Parathyroid adenoma (tissue), 2 donors: ENCODE results near the gene SCARB1.

Experiments used
- H2AFZ ChIP-seq: fragments of 300-600 bp; sonication (generic); one replicate; pipeline ENCODE4 v1.7.0; 2017; ENCODE audit warnings: antibody characterized with exemption, mild to moderate bottlenecking
- H3K27ac ChIP-seq: fragments of 300-600 bp; sonication (generic); one replicate; pipeline ENCODE4 v1.7.0; 2017
- H3K27me3 ChIP-seq: fragments of 300-600 bp; sonication (generic); one replicate; pipeline ENCODE4 v1.7.0; 2017; ENCODE audit warnings: low read length; ENCODE audit not compliant: control insufficient read depth, insufficient read depth
- H3K36me3 ChIP-seq: fragments of 300-600 bp; sonication (generic); one replicate; pipeline ENCODE4 v1.7.0; 2017; ENCODE audit warnings: low read length; ENCODE audit not compliant: control insufficient read depth, insufficient read depth
- H3K4me1 ChIP-seq: fragments of 300-600 bp; sonication (generic); one replicate; pipeline ENCODE4 v1.7.0; 2017; ENCODE audit warnings: control low read depth
- H3K4me2 ChIP-seq: fragments of 300-600 bp; sonication (generic); one replicate; pipeline ENCODE4 v1.7.0; 2017; ENCODE audit warnings: low read length
- H3K4me3 ChIP-seq: fragments of 300-600 bp; sonication (generic); one replicate; pipeline ENCODE4 v1.7.0; 2017; ENCODE audit warnings: low read depth, low read length
- H3K79me2 ChIP-seq: fragments of 300-600 bp; sonication (generic); one replicate; pipeline ENCODE4 v1.7.0; 2017; ENCODE audit warnings: control low read depth
- H3K9ac ChIP-seq: fragments of 300-600 bp; sonication (generic); one replicate; pipeline ENCODE4 v1.7.0; 2017; ENCODE audit warnings: mild to moderate bottlenecking
- H3K9me3 ChIP-seq: fragments of 300-600 bp; sonication (generic); one replicate; pipeline ENCODE4 v1.7.0; 2017; ENCODE audit warnings: low read length; ENCODE audit not compliant: control insufficient read depth
- CTCF ChIP-seq: fragments of 300-600 bp; sonication (generic); IDR thresholded peaks from one replicate; pipeline ENCODE4 v1.7.0; 2017; ENCODE audit warnings: antibody characterized with exemption, mild to moderate bottlenecking
- donor health status: primary hyperparathyroidism.

Gene SCARB1

DNA sequence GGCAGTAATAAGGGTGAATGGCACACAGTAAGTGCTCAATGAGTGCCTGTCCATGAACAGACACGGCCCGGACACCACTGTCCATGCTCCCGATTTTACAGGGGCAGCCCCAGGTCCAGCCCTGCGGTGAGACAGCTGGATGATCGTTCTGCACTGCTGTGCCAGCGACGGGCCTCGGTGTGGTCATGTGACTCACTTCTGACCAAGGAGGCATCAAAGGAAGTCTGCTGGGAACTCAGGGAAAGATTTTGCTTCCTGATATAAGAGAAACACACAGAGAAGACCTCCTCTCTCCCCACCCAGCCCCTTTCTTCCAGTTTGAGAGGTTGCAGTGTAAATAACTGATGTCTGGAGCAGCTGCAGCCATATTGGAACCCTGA is 126.6 kb downstream of the SCARB1 start:
- Histone ChIP-seq H3K9ac (no peak overlapping the region), H3K27ac (no peak overlapping the region), H3K79me2 (no peaks in the 10 kb centered on the region), H3K9me3 (no peaks in the 10 kb centered on the region), H3K36me3 (no peaks in the 10 kb centered on the region), H2AFZ (no peak overlapping the region), H3K27me3 (no peaks in the 10 kb centered on the region), H3K4me1 (no peaks in the 10 kb centered on the region), H3K4me3 (no peak overlapping the region), H3K4me2 (no peak overlapping the region)
- no peak for TF ChIP-seq CTCF

DNA sequence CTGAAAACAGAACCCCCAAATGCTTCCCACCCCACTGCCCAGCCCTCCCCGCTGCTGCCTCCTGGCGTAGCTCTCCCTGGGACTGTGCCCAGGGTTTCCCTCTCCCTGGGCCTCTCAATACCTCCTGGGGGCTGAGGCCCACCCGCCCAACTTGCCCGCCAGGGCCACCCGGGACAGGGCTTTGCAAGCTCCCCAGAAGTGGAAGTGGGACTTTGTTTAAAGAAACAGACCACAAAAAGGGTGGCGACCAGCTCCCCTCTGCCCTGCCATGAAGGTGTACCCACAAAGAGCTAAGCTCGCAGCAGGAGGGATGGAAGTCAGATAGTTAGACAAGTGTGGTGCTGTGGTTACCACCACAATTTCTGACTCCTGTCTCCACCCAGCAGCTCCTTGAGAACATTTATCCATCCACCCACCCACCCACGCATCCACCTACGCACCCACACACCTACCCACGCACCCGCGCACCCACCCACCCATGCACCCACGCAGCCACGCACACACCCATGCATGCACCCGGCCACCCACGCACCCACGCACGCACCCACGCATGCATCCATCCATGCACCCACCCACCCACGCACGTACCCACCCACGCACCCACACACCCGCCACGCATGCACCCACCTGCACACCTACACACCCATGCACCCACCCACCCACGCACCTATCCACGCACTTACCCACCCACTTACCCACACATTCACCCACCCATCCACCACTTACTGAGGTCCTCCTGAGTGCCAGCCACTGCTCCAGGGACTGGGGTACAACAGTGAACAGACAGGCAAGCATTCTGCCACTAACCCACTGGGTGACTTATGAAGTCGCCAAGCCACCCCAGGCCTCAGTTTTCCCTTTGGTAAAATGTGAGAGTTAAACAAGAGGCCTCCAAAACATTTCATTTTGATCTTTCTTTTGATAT is 127.3 kb downstream of the SCARB1 start:
- no peak overlapping the region for H3K27ac ChIP-seq
- H3K4me1 ChIP-seq, result no peaks in the 10 kb centered on the region
- H3K4me3 ChIP-seq, result no peak overlapping the region
- no peak overlapping the region for H3K9ac ChIP-seq
- H3K27me3 ChIP-seq, result no peaks in the 10 kb centered on the region
- no peak for TF ChIP-seq CTCF
- no peak overlapping the region for H2AFZ ChIP-seq
- H3K36me3 ChIP-seq, result no peaks in the 10 kb centered on the region
- H3K9me3 ChIP-seq, result no peaks in the 10 kb centered on the region
- H3K4me2 ChIP-seq, result no peak overlapping the region
- no peaks in the 10 kb centered on the region for H3K79me2 ChIP-seq

DNA sequence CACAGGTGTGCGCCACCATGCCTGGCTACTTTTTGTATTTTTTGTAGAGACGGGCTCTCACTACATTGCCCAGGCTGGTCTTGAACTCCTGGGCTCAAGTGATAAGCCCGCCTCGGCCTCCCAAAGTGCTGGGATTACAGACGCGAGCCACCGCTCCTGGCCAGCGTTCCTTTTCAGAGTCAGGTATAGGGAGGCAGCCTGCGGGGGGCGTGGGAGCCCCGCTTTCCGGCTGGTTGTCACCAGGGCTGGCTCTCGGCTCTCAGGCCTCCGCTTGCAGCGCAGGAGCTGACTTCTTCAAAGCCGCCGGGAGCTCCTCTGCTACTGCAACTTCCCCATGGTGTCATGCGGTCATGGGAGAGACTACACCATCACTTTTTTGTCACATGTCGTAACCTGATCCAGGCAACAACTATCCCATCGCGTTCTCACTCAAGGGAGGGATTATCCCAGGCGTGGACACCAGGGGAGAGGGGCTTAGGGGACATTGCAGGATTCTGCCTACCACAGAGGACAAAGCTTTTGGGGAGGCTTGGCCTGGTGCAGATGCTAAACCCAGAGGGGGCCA is 129.4 kb downstream of the SCARB1 start:
- H2AFZ ChIP-seq, result no peak overlapping the region
- no peak overlapping the region for H3K9ac ChIP-seq
- H3K4me3 ChIP-seq, result no peak overlapping the region
- no peaks in the 10 kb centered on the region for H3K36me3 ChIP-seq
- H3K9me3 ChIP-seq, result no peaks in the 10 kb centered on the region
- H3K4me1 ChIP-seq, result no peaks in the 10 kb centered on the region
- H3K27me3 ChIP-seq, result no peaks in the 10 kb centered on the region
- H3K79me2 ChIP-seq, result no peaks in the 10 kb centered on the region
- H3K27ac ChIP-seq, result no peak overlapping the region
- no peak overlapping the region for H3K4me2 ChIP-seq
- TF ChIP-seq CTCF, result no peak

DNA sequence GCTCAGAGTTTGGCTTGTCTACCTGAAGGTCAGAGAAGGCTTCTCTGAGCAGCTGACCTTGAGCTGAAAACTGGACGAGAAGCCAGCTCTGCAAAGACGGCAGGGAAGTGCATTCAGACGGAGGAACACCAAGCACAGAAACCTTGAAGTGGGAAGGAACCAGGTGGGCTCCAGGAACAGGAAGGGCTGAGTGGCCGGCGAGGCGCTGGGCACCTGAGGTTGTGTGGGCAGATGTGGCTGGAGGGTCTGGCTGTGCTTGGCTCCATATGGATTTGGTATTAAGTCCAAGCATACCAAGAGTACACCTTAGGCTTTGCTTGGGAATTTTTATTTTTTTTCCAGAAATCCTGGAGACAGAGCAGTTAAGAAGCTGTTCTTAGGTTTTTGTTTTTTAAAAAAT is 130.6 kb downstream of the SCARB1 start:
- H3K4me3 ChIP-seq, result no peak overlapping the region
- no peak overlapping the region for H3K4me2 ChIP-seq
- no peaks in the 10 kb centered on the region for H3K79me2 ChIP-seq
- H2AFZ ChIP-seq, result no peak overlapping the region
- H3K36me3 ChIP-seq, result no peaks in the 10 kb centered on the region
- no peak for TF ChIP-seq CTCF
- H3K9me3 ChIP-seq, result no peaks in the 10 kb centered on the region
- H3K27ac ChIP-seq, result no peak overlapping the region
- H3K27me3 ChIP-seq, result no peaks in the 10 kb centered on the region
- no peaks in the 10 kb centered on the region for H3K4me1 ChIP-seq
- no peak overlapping the region for H3K9ac ChIP-seq
